Adrenal gland (tissue), 5 donors: ENCODE measurements around the gene NFKBIZ.

ENCODE experiments used
- CTCF ChIP-seq, 6 experiments: fragments of 450-650 bp in 4 of 6; fragments of 200-600 bp in 2 of 6; sonication (generic) in 1 of 6; IDR thresholded peaks; 1 replicate in 5 of 6; 2 replicates in 1 of 6; pipeline versions ENCODE4 v1.5.1 to v1.8.0; 2016 to 2021; ENCODE audit warnings: antibody characterized with exemption in 6 of 6, mild to moderate bottlenecking in 2 of 6, moderate library complexity in 1 of 6
- POLR2A ChIP-seq, 2 donors: fragments of 450-650 bp; IDR thresholded peaks; one replicate each; pipeline ENCODE4 v1.6.1; 2017; ENCODE audit warnings: antibody characterized with exemption in 2 of 2, mild to moderate bottlenecking in 2 of 2, moderate library complexity in 1 of 2
- donor health status: DM: no; HTN: no; CAD: no.

- no peak for TF ChIP-seq CTCF (IDR thresholded peaks at IDR 0.05)
- no peak for TF ChIP-seq POLR2A (IDR thresholded peaks at IDR 0.05)
Measured at GRCh38 chr3:101861212-101861788, 12.0 kb downstream of the NFKBIZ start.
